Activated CD4-positive, alpha-beta T cell treated with anti-CD3 and anti-CD28 coated beads for 36 hours (primary cell): Measurements from ENCODE around the gene CRISPLD2. TPM values are rescaled to one million over a fixed set of nuclear protein-coding genes. Genes with fewer than 3 reads are reported as not detected.

Experiments used
- ATAC-seq: fragments of 200-7000 bp; cut with Tn5 transposase; one replicate; pipeline ENCODE4 v1.10.0; 2021; ENCODE audit warnings: mild to moderate bottlenecking, moderate library complexity
- CTCF ChIA-PET: fragments of 350-600 bp; sonication (Branson Sonifier 250); formaldehyde crosslinking; loops from one replicate; lab custom pipeline; 2021; ENCODE audit warnings: antibody characterized with exemption; lab: Charles Lee
- POLR2A ChIA-PET: fragments of 350-600 bp; sonication (Branson Sonifier 250); formaldehyde crosslinking; loops from one replicate; lab custom pipeline; 2021; ENCODE audit warnings: antibody characterized with exemption, inconsistent platforms; lab: Charles Lee
- DNase-seq: peaks from one replicate; pipeline ENCODE4 v3.0.0-alpha.2; 2020
- H3K27ac Mint-ChIP-seq: one replicate; pipeline ENCODE4 v1.8.0; 2021; ENCODE audit warnings: mixed read lengths
- H3K27me3 Mint-ChIP-seq: one replicate; pipeline ENCODE4 v1.8.0; 2021; ENCODE audit warnings: mixed read lengths
- H3K36me3 Mint-ChIP-seq: one replicate; pipeline ENCODE4 v1.8.0; 2021; ENCODE audit warnings: low read depth, mixed read lengths
- H3K4me1 Mint-ChIP-seq: one replicate; pipeline ENCODE4 v1.8.0; 2021; ENCODE audit warnings: mixed read lengths
- H3K4me3 Mint-ChIP-seq: one replicate; pipeline ENCODE4 v1.8.0; 2021; ENCODE audit warnings: mild to moderate bottlenecking, moderate library complexity, mixed read lengths
- H3K9me3 Mint-ChIP-seq: one replicate; pipeline ENCODE4 v1.8.0; 2021; ENCODE audit warnings: low read depth, mixed read lengths
- intact Hi-C, 2 experiments: fragments of 100-400 bp; cut with DNase I in 1 of 2; cut with micrococcal nuclease in 1 of 2; formaldehyde crosslinking; loops; one replicate each; pipeline versions ENCODE4 v1.14.2 to v1.15.1; 2022 to 2024; cut with DNase I, micrococcal nuclease
- total RNA-seq, 2 experiments: library from RNA; stranded (reverse); gene quantifications; one replicate each; pipeline ENCODE4 v1.2.3, GENCODE V29; 2021

Gene CRISPLD2
- total RNA-seq, 2 experiments from 2014 or later: 0.05 to 0.11 TPM

DNA sequence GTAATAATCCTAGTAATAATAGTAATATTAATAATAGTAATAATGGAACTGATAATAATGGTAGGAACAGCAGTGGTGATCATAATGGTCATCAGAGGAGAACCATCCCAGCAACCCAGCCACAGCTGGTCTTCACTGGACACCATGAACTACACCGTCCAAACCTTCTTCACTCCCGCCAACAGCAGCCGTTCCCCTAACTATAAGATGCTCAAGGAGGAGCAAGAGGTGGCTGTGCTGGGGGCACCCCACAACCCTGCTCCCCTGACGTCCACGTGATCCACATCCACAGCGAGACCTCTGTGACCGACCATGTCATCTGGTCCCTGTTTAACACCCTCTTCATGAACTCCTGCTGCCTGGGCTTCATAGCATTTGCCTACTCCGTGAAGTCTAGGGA lies 100.5 kb downstream of the CRISPLD2 start:
- CTCF ChIA-PET: interaction anchor here (1.0 to 1.7 kb wide), 2 partner anchors 32 to 50 kb away, joined by 3 to 8 read pairs; no protein-coding TSS in a partner anchor
- no peak for DNase-seq
- Mint-ChIP-seq H3K4me3 (no peak overlapping the region), H3K9me3 (no peaks in the 10 kb centered on the region), H3K36me3 (no peaks in the 10 kb centered on the region), H3K4me1 (no peaks in the 10 kb centered on the region), H3K27me3 (peaks cover 14% of the 10 kb centered on the region), H3K27ac (no peak overlapping the region)
- ATAC-seq: no peak
- POLR2A ChIA-PET: no interaction called here
- intact Hi-C loops: no loop called here

- H3K27me3 Mint-ChIP-seq: peaks cover 7% of the 10 kb centered on the region
- H3K4me1 Mint-ChIP-seq: no peaks in the 10 kb centered on the region
- no peaks in the 10 kb centered on the region for H3K36me3 Mint-ChIP-seq
- ATAC-seq (no peak), DNase-seq (no peak)
- intact Hi-C loops: no loop called here
- ChIA-PET CTCF (interaction anchor here (0.6 to 0.8 kb wide), 3 partner anchors 22 to 164 kb away, joined by 3 to 5 read pairs (median 3); no protein-coding TSS in a partner anchor), POLR2A (no interaction called here)
- H3K9me3 Mint-ChIP-seq: no peaks in the 10 kb centered on the region
- no peak overlapping the region for H3K27ac Mint-ChIP-seq
- no peak overlapping the region for H3K4me3 Mint-ChIP-seq
Observed at GRCh38 chr16:84922351-84923120, 102.8 kb downstream of the CRISPLD2 start.

GRCh38 chr16:84924331-84925091 lies 104.7 kb downstream of the CRISPLD2 start:
- H3K36me3 Mint-ChIP-seq: no peaks in the 10 kb centered on the region
- ATAC-seq: no peak

GRCh38 chr16:84925092-84925772 lies 105.4 kb downstream of the CRISPLD2 start:
- no peaks in the 10 kb centered on the region for H3K9me3 Mint-ChIP-seq
- no peaks in the 10 kb centered on the region for H3K27me3 Mint-ChIP-seq
- POLR2A ChIA-PET: no interaction called here
- peak; percentile 77 for ATAC-seq
- H3K4me3 Mint-ChIP-seq: no peak overlapping the region
- H3K4me1 Mint-ChIP-seq: no peaks in the 10 kb centered on the region
- CTCF ChIA-PET: interaction anchor here (0.6 to 6.1 kb wide), 10 partner anchors 25 to 213 kb away, joined by 3 to 57 read pairs (median 4); no protein-coding TSS in a partner anchor
- H3K36me3 Mint-ChIP-seq: no peaks in the 10 kb centered on the region
- intact Hi-C loops: loop anchor here (1.0 to 2.0 kb wide), 4 partner anchors 27 to 171 kb away; no protein-coding TSS in a partner anchor
- peak; percentile 86 for DNase-seq
- no peak overlapping the region for H3K27ac Mint-ChIP-seq

More at GRCh38 chr16:84924331-84925091, 104.7 kb downstream of the CRISPLD2 start:
- H3K4me1 Mint-ChIP-seq: no peaks in the 10 kb centered on the region
- H3K27me3 Mint-ChIP-seq: no peaks in the 10 kb centered on the region
- no peak overlapping the region for H3K27ac Mint-ChIP-seq
- ChIA-PET CTCF (interaction anchor here (0.6 to 6.1 kb wide), 7 partner anchors 26 to 213 kb away, joined by 3 to 57 read pairs (median 4); no protein-coding TSS in a partner anchor), POLR2A (no interaction called here)
- H3K4me3 Mint-ChIP-seq: no peak overlapping the region
- DNase-seq: no peak
- no peaks in the 10 kb centered on the region for H3K9me3 Mint-ChIP-seq
- intact Hi-C loops: loop anchor here (1.0 to 2.0 kb wide), 4 partner anchors 28 to 170 kb away; no protein-coding TSS in a partner anchor

- H3K4me1 Mint-ChIP-seq: no peaks in the 10 kb centered on the region
- ChIA-PET CTCF (interaction anchor here (0.6 to 6.1 kb wide), 10 partner anchors 19 to 190 kb away, joined by 3 to 57 read pairs (median 5); no protein-coding TSS in a partner anchor), POLR2A (no interaction called here)
- H3K27me3 Mint-ChIP-seq: no peaks in the 10 kb centered on the region
- no peak overlapping the region for H3K27ac Mint-ChIP-seq
- DNase-seq: no peak
- no peaks in the 10 kb centered on the region for H3K9me3 Mint-ChIP-seq
- no peaks in the 10 kb centered on the region for H3K36me3 Mint-ChIP-seq
- ATAC-seq: no peak
- H3K4me3 Mint-ChIP-seq: no peak overlapping the region
- intact Hi-C loops: loop anchor here (1.0 to 2.0 kb wide), 4 partner anchors 26 to 172 kb away; no protein-coding TSS in a partner anchor
Observed at GRCh38 chr16:84925773-84926372, 106.1 kb downstream of the CRISPLD2 start.

DNA sequence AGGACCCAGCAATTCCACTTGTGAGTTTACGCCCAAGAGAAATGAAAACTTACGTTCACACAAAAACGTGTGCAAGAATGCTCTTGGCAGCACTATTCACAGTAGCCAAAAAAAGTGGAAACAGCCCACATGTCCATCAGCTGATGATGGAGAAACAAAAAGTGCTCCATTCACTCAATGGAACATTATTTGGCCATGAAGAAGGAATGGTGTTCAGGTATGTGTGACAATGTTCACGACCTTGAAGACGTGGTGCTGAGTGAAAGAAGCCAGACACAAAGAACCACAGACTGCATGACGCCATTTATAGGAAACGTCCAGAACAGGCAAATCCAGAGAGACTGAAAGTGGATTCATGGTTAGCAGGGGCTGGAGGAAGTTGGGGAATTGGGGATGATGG lies 106.7 kb downstream of the CRISPLD2 start:
- Mint-ChIP-seq H3K9me3 (no peaks in the 10 kb centered on the region), H3K36me3 (no peaks in the 10 kb centered on the region), H3K4me3 (no peak overlapping the region), H3K27me3 (no peaks in the 10 kb centered on the region), H3K27ac (no peak overlapping the region), H3K4me1 (peaks cover 2% of the 10 kb centered on the region)
- ChIA-PET POLR2A (no interaction called here), CTCF (interaction anchor here (0.5 to 6.1 kb wide), 11 partner anchors 11 to 172 kb away, joined by 3 to 57 read pairs (median 5); no protein-coding TSS in a partner anchor)
- intact Hi-C loops: no loop called here
- no peak for ATAC-seq
- no peak for DNase-seq

DNA sequence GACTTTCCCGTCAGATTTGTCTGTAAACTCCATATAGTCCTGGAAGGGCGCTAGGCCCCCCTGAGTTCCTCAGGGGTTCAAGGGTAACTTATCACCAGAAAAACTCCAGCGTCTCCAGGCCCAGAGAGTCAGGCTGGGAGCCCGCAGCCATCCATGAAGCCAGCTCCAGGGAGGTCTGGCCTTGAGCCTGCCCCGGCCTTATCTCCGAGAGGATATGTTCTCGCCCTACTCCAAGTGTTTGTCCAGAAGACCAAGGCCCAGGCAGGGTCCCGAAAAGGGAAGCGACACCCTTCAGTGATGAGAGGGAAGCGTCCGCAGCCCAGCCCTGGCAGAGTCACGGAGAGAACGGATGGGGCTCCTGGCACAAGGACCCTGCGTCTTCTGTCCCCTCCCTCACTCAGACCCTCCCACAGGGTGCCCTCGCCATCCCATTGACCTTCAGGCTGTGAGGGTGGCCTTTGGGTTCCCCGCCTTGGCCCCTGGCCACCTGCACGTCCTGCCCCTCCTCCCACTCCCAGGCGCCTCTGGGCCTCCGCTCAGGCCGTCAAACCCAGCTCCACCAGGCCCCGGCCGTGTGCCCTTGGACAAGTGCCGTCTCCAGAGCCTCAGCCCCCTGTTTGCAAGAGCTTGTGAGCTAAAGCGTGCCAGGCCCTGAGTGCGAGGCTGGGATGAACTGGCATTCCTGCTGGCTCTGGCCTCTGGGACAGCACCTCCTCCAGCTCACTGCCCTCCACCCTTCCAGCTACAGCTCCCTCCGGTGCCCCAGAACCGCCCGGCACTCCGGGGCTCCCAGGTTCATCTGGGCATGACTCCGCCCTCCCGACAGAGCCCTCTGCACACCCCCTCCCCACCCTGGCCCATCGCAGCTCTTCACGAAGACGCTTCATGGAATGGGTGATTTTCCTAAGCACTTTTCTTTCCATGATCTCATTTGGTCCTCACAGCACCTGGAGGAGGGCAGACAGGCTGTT lies 108.1 kb downstream of the CRISPLD2 start:
- POLR2A ChIA-PET: no interaction called here
- intact Hi-C loops: no loop called here

GRCh38 chr16:84928679-84929420 lies 109.1 kb downstream of the CRISPLD2 start:
- Mint-ChIP-seq H3K9me3 (no peaks in the 10 kb centered on the region), H3K27ac (no peak overlapping the region), H3K4me1 (peaks cover 2% of the 10 kb centered on the region), H3K27me3 (no peaks in the 10 kb centered on the region), H3K4me3 (no peak overlapping the region), H3K36me3 (no peaks in the 10 kb centered on the region)
- CTCF ChIA-PET: interaction anchor here (0.5 to 6.1 kb wide), 7 partner anchors 23 to 174 kb away, joined by 3 to 57 read pairs (median 3); no protein-coding TSS in a partner anchor
- no peak for DNase-seq
- intact Hi-C loops: no loop called here
- POLR2A ChIA-PET: interaction anchor here (0.6 kb wide), 1 partner anchor 715 kb away, joined by 3 read pairs; no protein-coding TSS in a partner anchor
- ATAC-seq: no peak

More for the DNA sequence above, 108.1 kb downstream of the CRISPLD2 start:
- no peak overlapping the region for H3K27ac Mint-ChIP-seq
- no peak overlapping the region for H3K4me3 Mint-ChIP-seq
- DNase-seq: no peak
- CTCF ChIA-PET: interaction anchor here (0.5 to 6.1 kb wide), 7 partner anchors 24 to 261 kb away, joined by 3 to 57 read pairs (median 3); no protein-coding TSS in a partner anchor
- no peak for ATAC-seq
- no peaks in the 10 kb centered on the region for H3K36me3 Mint-ChIP-seq
- no peaks in the 10 kb centered on the region for H3K9me3 Mint-ChIP-seq
- no peaks in the 10 kb centered on the region for H3K27me3 Mint-ChIP-seq
- peaks cover 2% of the 10 kb centered on the region for H3K4me1 Mint-ChIP-seq
